Activated T-cell treated with anti-CD3 and anti-CD28 coated beads, Interleukin-2, amount 50 U/mL, for 1 hour (primary cell): ENCODE measurements around the gene PRR5L.

Experiments used
- DNase-seq: peaks from one replicate; pipeline ENCODE4 v3.0.0-alpha.2; 2020

PRR5L gene

DNA sequence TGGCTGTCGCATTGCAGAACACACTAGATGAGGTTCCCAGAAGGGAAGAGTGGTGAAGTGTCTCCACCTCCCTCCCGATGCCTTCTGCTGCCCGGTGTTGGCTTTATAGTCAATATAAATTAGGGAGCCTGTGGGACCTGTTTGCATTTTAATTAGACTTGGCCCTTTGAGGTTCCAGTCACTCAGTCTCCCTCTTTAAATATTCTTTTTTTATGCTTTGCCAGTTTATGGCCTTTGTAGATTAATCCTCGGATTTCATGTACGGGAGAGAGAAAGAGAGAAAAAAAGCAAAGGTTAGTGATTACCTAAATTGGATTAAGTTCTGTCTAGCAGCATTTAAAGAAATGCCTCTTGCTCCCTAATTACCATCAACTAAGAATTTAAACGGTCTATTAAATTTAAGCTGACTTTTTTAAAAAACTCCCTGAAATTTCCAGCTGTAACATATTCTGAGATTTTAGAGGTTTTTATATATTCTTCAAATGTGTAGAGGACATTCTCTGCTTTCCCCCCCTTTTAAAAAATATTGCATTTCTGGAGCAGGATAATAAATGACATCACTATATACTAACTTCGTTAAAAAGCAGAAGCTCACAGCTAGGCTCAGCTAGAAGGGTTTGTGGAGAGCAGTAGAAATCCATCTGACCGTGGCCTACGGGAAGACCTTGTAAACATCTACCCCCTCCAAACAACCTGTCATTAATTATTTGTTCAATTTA lies 84.4 kb downstream of the PRR5L start:
- no peak for DNase-seq

DNA sequence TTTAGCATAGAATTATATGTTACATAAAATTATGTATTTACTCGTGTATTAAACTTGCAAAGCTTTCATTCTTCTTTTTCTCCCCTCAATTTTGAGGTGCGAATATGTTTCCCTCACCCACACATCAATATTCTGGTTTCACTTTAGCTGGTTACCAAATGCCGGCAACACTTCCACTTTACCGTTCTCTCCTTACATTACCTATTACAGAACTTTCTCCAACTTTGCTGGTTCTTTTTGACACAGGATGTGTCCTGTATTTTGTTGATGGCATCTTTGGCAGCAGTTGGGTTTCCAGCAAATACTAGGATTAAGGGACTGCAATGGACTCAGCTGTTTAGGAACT lies 84.9 kb downstream of the PRR5L start:
- DNase-seq: no peak

DNA sequence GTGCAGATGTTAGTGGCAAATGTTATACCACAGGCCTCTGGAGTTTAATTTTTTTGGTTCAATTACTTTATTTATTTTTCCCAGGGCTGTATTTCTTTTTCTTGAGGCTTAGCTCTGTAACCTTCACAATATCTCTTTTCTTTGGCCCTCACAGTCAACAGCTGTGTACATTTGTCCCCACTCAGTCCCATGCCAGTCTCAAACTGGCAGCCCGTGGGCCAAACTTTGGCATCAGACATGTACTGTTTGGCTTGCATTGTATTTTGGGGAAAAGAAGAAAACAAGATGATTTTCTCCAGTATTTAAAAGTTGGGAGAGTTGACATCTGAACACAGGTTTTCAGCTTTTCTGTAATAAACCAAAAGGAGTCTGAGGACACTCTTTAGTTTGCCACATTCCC lies 87.1 kb downstream of the PRR5L start:
- no peak for DNase-seq

DNA sequence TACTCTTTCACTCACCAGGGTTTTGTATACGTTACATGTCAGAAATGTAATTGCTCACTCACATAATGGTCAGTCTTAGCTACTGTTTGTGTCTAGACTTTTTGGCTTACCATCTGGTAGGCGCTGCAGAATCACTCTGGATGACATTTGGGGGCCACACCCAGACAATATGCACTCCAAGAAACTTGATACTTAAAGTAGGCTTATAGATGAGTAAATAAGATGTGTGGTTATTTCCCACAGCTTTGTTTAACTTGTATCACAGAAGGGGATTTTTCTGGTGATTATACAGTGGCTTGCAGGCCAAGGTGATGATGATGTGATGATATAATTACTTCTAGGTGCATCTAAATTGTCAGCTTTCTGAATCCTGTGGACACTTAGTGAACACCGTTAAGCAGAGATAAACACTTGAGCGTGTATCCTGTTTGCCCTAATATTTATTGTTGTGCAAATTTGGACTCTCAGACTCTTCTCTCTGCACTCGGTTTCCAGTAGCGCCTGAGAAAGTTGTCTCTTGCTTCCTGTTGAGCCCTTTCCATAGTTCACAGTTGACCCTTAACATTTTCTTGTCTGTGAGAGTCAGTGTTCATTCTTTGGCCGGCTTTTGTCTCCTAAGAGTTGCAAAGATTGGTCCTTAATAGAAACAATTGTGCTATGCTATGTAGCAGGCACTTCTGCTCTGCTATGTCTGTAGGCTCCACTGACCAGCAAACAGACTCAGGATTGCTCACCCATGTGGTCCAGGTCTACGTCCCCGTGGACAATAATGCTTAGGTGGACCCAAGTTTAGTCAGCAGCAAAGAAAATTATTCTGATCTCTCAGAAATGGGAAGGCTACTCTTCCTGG lies 89.3 kb downstream of the PRR5L start:
- no peak for DNase-seq

DNA sequence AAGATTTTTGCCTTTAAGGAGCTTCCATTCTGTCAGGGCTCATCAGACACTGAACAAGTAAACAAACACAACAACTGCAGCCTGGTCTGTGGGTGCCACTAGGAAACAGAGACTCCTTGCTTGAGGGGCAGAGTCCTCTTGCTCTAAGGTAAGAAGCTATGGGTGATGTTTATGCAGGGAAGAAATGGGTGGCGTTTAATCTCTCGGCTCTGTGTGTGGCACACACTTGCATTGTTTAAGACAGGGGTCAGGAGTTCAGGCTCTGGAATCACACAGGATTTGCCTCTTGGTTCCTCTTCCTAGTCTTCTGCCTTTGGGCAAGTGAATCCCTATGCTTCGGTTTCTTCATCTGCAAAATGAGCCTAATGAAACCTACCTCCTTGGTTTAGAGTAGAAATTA lies 90.3 kb downstream of the PRR5L start:
- no peak for DNase-seq

DNA sequence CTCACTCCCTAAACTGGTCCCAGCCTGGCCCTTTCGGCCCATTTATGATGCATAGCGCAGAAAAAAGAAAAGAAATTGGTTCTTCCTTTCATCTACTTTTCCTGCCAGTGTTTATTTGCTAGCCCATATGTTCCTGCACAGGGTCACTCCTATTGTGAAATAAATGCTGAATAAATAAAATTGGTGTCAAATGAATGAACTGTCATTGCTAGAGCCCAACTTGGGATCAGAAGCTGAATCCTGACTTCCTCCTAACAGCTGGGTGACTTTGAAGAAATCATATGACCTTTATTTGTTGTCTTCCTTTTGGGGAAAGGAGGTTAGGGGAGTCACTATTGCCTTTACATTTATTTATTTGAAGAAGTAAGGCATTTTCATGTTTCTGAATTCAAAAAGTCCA lies 92.0 kb downstream of the PRR5L start:
- DNase-seq: no peak

DNA sequence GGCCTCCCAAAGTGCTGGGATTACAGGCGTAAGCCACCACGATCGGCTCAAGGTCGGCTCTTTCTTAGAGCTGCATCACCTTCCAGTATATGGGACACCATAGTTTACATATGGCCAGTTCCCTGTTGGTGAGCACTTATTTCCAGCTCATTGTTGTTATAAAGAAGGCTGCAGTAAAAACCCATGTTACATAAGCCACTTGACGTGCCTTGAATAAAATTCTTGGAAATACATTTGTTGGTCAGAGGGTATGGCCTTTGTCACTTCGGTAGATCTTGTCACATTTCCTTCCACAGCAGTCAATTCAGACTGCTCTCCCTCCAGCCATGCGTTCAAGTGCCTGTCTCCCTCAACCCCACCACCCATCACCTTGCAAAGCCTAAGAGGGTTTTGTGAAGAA lies 92.9 kb downstream of the PRR5L start:
- DNase-seq: no peak

DNA sequence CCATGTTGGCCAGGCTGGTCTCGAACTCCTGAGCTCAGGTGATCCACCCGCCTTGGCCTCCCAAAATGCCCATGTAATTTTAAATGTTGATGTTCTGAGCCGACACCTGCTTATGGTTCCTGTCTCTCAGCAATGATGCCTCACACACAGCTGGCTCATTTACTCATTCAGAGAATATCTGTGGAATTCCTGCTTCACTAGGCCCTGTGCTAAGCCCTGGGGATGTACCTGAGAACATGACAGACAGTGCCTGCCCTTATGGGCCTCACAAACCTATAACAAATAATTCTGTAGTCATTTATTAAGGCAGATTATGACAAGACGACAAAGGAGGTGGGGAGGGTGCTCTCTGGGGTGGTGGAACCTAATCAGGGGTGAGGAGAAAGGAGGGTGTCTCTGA lies 93.7 kb downstream of the PRR5L start:
- DNase-seq: no peak

DNA sequence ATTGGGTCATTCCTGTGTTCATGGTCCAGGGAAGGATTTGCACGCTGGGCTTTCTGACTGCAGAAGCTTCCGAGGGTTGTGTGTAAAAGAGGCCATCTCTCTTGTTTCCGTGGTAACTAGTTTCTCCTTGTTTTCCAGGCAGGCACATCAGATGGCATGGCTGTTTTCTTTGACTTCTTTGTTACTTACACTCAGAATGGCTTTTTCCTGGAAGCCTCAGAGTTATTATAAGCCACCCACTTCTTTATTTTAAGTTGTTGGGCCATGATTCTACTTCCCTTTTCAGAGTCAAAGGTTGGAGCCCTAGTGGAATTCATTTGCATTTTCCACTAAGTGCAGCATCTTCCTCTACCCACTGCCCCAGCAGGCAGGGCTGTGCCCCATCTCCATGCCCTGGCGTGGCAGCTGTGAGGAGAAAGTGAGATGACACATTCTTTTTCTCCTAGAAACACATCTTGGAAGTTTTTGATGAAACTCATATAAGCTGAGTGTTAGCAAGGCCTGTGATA lies 94.9 kb downstream of the PRR5L start:
- no peak for DNase-seq

DNA sequence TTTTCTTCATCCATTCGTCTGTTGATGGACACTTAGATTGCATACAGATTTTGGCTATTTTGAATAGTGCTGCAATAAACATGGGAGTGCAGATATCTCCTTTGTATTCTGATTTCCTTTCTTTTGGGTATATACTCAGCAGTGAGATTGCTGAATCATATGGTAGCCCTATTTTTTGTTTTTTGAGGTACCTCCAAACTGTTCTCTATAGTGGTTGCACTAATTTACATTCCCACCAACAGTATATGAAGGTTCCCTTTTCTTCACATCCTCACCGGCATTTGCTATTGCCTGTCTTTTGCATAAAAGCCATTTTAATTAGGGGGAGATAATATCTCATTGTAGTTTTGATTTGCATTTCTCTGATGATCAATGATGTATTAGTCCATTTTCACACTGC lies 96.1 kb downstream of the PRR5L start:
- no peak for DNase-seq

DNA sequence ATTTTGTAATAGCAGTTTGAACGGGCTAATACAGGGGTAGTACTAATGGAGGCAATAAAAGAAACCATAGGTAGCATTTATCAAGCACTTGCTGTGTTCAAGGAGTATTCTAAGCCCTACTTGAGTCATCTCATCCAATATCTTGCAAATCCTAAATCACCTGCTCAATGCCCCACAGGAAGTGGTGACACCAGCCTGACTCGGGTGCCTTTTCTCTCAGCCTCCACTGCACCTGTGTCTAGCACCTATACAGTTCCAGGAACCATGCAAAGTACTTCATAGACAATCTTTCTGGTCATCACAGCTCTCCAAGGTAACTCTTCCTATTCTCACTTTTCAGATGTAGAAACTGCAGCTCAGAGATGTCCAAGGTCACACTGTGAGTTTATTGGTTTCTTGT lies 98.0 kb downstream of the PRR5L start:
- DNase-seq: no peak

DNA sequence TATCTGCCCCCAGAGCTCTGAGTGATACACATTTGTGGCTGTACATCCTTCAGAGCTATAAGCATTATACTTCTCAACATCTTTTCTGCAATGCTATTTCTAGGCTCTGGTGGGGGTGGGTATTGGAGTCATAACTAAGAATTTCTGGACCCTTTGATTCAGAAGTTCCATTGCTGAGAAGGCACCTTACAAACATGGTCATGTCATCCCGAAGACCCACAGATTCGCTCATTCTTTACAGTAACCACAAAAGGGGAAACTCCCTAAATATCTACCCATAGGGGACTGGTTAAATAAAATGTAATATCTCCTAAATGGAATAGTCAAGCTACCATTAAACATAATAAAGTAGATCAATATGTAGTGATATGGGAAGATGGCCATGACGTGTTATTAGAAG lies 98.8 kb downstream of the PRR5L start:
- DNase-seq: no peak

DNA sequence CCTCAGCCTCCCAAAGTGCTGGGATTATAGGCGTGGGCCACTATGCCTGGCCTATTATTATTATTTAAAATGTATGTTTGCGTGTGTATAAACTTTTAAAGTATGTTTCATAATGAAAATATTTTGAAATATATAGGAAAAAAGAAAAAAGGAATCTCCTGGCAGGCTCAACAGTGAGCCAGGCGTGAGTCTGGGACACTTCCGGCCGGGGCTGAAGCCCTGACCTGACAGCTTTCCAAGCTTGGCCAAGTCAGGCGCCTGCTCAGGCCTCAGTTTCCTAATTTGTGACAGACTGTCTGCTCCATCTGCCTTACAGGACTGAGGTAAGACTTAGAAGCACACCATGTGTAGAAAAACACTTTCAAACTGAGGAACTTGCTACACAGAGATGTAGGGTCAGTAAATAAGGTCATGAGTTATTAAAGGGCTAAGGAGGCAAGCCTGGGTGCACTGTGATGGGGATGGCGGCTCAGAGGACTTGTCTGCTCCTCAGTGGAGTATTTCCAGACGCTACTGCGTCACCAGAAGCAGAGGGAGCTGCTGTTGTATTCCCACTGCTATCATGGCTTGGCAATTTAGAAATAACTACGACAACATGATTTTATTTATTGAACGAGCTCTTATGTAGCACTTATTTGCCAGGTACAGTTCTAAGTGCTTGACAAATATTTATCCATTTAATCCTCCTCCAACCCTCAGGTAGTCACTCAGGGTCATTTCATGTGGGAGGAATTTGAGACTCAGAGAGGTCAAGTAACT lies 100.1 kb downstream of the PRR5L start:
- DNase-seq: no peak

DNA sequence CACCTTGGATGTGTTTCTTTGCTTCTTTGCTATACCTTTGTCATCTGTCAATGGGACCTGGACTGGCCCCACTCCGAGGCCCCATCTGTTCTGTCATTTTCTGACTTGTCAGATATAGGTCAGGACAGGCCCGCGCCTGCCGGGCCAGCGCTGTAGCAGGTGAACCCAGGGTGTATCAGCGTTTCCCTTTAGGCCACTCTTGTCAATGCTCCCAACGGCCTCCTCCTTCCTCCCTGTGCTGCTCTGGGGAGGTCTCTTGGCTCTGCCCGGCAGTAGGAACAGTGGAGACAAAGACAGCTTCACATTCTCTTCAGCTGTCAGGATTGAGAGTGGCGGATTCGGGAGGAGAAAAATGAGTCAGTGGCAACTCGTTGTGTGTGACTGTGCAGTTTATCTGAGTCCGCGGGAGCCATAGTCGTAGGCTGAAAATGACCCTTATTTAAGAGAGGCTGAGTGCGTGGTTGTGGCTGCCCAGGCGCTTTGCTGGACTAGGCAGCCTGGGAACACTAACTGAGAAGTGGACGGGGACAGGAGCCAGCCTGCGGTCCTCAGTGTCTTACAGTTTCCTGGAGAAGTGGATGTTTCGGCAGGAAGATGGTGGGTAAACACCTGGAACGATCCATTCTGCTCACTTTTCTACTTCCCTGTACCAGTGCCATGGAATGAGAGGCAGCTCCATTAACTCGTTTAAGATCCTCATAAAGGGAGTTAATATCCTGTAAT lies 102.3 kb downstream of the PRR5L start:
- DNase-seq: no peak

DNA sequence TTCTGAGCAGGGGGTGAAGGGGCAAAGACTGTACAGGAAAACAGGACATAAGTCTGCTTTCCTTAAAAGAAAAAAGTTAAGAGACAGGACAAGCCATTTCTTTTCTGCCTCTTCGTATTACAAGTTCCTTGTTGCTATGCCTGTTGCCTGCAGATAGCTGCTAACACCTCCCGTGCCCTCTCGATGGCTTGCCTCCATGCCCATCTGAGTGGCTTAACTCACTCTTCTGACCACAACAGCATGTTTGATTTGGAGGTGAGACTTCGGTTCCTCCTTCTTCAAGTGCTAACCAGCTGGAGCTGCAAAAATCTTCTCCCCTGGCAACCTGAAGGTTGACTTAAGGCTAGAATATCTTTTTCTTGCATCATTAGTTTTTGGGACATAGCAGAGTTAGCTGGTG lies 103.1 kb downstream of the PRR5L start:
- DNase-seq: no peak

DNA sequence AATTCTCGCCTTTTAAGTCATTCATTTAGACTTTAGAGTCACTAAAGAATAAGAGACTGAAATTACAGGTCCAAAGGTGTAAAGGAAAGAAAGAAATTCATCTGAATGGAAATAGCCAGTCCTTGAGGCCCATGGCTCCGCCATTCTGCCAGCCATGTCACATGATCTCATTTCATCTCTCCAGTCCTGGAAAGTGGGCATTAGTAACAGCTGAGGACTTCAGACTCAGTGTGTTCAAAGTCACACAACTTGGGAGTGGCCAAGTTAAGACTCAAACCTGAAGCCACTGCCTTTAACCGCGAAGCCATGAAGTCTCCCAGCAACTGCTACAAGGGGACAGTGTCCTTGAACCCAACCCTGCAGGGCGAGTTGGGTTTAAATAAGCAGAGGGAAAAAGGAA lies 103.7 kb downstream of the PRR5L start:
- DNase-seq: no peak

DNA sequence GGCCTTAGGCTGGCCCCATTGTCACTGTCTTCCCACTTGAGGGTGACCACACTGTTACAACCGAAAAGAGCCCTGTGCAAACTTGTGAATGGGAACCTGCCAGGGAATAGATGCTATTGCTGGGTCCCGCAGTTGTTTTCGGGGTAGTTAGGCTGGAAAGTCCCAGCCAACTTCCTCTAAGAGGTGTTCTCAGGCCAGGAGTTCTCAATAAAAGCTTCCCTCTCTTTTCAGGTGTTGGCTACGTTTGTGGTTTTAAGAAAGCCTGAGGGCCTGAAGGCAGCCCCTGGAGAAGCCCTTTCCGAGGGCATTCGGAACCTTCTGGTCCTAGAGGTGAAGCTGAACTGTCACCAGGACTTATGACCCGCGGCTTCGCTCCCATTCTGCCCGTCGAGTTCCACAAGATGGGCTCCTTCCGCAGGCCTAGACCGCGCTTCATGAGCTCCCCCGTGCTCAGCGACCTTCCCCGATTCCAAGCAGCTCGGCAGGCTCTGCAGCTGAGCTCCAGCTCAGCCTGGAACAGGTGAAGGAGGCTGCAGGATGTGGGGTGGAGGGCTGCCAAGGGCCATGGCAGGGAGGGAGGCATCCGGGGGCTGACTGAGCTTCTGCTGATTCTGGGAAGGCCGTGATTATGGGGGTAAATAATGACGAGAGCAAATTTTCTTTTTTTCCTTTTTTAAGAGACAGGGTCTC lies 104.8 kb downstream of the PRR5L start:
- no peak for DNase-seq

DNA sequence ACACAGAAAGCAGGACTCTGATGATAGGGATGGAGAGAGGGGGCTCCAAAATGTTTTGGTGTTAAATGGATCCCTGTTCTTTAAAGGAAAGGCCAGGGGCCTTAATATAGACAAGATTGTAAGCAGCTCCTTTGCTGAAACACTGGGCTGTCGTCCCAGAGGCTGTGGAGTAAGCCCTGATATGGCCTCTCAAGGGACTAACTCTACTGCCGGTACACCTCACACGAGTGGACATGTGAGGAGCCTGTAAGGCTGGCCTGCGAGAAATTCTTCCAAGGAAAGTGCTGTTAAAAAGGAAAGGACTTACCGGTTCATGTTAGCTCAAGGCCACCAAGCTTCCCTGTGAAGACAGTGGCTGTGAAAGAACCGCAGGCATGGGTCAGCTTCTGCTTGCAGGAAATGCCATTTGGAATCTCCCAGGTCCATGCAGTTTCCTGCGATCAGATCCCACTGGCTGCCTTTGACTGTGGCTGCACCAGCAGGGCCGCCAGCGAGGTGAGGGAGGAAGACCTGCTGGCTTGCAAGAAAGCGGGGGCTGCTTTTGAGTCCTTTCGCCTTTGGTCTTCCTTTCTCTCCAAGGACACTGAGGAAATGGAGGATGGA lies 106.6 kb downstream of the PRR5L start:
- DNase-seq: no peak

DNA sequence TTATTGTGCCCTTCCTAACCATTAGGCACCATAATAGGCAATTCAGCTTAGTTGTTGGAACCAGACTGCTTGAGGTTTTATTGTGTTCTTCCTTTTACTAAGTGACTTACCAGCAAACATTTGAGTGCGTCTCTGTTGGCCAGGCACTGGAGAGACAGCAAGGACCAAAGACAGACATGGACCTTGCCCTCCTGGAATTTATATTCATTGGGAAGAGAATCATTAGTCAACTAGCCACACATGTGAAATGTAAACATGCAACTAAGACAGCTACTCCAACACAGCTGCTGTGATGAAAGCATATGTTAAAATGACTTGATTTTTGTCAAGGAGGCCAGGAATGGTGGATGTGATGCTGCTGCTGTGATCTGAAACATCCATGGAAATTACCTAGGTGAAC lies 107.6 kb downstream of the PRR5L start:
- no peak for DNase-seq

DNA sequence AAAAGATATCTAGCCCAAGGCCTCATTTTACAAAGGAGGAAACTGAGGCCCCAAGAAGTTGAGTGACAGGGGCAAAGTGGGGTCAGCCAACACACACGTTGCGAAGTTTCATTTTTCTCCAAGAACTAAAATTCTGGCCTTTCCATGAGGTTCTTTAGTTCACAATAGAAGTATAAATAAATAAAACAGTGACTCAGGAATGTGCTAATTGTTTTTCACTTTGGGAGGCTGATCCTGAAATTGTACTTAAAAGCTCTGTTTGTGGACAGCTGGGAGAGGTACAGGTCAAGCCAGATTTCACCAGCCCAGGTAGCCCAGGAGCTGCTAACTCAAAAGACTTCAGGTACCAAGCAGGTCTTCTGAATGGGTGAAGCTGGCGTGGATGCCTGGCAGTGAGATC lies 108.7 kb downstream of the PRR5L start:
- no peak for DNase-seq

DNA sequence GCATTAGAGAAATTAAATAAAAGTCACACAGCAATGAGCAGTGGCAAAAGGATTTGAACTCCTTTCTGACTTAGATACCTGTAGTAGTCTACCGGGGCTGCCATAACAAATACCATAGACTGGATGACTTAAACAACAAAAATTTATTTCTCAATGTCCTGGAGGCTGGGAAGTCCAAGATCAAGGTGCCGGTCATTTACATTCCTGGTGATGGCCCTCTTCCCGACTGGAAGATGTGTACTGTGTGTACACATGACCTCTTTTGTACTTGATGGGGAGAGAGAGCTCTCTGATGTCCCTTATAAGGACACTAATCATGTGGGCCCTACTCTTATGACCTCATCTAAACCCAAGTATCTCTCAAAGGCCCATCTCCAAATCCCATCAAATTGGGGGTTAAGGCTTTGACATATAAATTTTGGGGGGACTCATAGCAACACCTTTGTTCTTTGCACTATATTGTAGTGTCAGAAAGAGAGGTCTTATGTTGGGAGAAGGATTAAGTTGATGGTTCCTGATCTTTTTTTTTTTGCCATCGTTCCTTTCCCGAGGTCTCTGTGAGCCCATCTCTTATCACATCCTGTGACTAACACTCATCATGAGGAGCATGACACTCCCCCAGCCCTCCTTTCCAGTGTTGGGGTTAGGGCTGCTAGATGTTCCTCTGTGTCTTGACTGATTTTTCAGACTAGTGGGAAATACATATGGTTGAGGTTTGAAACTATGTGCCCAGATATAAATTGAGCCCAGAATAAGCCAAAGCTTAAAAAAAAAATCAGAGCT lies 109.7 kb downstream of the PRR5L start:
- DNase-seq: no peak
